Trophoblast cell (in vitro differentiated cells and primary cell): ENCODE measurements around the gene AR.
"Not testable (repeated sequence)": the region's sequence is repeated elsewhere in the genome, so short reads cannot be mapped to it uniquely, and the experiment has no call there.

ENCODE experiments used
- DNase-seq, 2 donors: peaks; one replicate each; pipeline ENCODE4 v3.0.0-alpha.2; 2016
- H2AFZ ChIP-seq: 2 replicates; pipeline ENCODE4 v1.6.1; 2013; ENCODE audit warnings: low read length, moderate library complexity, mild to moderate bottlenecking; ENCODE audit not compliant: insufficient read depth, poor library complexity
- H2AK5ac ChIP-seq: 2 replicates; pipeline ENCODE4 v1.6.1; 2013; ENCODE audit warnings: mild to moderate bottlenecking, low read length
- H2BK120ac ChIP-seq: 2 replicates; pipeline ENCODE4 v1.6.1; 2013; ENCODE audit warnings: low read length, mild to moderate bottlenecking, moderate library complexity; ENCODE audit not compliant: insufficient read depth, poor library complexity
- H2BK12ac ChIP-seq: 2 replicates; pipeline ENCODE4 v1.6.1; 2013; ENCODE audit warnings: mild to moderate bottlenecking, low read length, moderate library complexity
- H2BK5ac ChIP-seq: 2 replicates; pipeline ENCODE4 v1.6.1; 2013; ENCODE audit warnings: low read length, low read depth, moderate library complexity, mild to moderate bottlenecking; ENCODE audit not compliant: poor library complexity
- H3K14ac ChIP-seq: 2 replicates; pipeline ENCODE4 v1.6.1; 2013; ENCODE audit warnings: mild to moderate bottlenecking, low read length
- H3K18ac ChIP-seq: 2 replicates; pipeline ENCODE4 v1.6.1; 2013; ENCODE audit warnings: mild to moderate bottlenecking, low read length
- H3K23ac ChIP-seq: 2 replicates; pipeline ENCODE4 v1.6.1; 2013; ENCODE audit warnings: low read length
- H3K27ac ChIP-seq: 2 replicates; pipeline ENCODE4 v1.5.1; 2013; ENCODE audit warnings: low read depth, mild to moderate bottlenecking, inconsistent platforms, low read length, moderate library complexity
- H3K27me3 ChIP-seq: 2 replicates; pipeline ENCODE4 v1.6.1; 2013; ENCODE audit warnings: inconsistent platforms, mild to moderate bottlenecking, low read length, moderate library complexity; ENCODE audit not compliant: insufficient read depth
- H3K36me3 ChIP-seq, 2 experiments: 1 replicate in 1 of 2; 2 replicates in 1 of 2; pipeline ENCODE4 v1.6.1; 2013; ENCODE audit warnings: low read length in 2 of 2, mild to moderate bottlenecking in 2 of 2, moderate library complexity in 1 of 2; ENCODE audit not compliant: insufficient read depth in 2 of 2, control insufficient read depth in 1 of 2
- H3K4ac ChIP-seq: 2 replicates; pipeline ENCODE4 v1.6.1; 2013; ENCODE audit warnings: low read depth, mild to moderate bottlenecking, low read length, moderate library complexity
- H3K4me1 ChIP-seq, 2 experiments: 1 replicate in 1 of 2; 2 replicates in 1 of 2; pipeline ENCODE4 v1.6.1; 2013; ENCODE audit warnings: low read length in 2 of 2, mild to moderate bottlenecking in 2 of 2, moderate library complexity in 1 of 2; ENCODE audit not compliant: insufficient read depth in 2 of 2, control insufficient read depth in 1 of 2
- H3K4me2 ChIP-seq: 2 replicates; pipeline ENCODE4 v1.6.1; 2013; ENCODE audit warnings: inconsistent platforms, mild to moderate bottlenecking, low read length, moderate library complexity
- H3K4me3 ChIP-seq: 2 replicates; pipeline ENCODE4 v1.5.1; 2013; ENCODE audit warnings: mild to moderate bottlenecking, low read depth, low read length, inconsistent platforms
- H3K79me1 ChIP-seq: one replicate; pipeline ENCODE4 v1.6.1; 2013; ENCODE audit warnings: low read length
- H3K79me2 ChIP-seq: 2 replicates; pipeline ENCODE4 v1.6.1; 2013; ENCODE audit warnings: low read length, mild to moderate bottlenecking; ENCODE audit not compliant: control insufficient read depth, insufficient read depth, poor library complexity
- H3K9ac ChIP-seq: 2 replicates; pipeline ENCODE4 v1.6.1; 2013; ENCODE audit warnings: mild to moderate bottlenecking, low read length
- H3K9me3 ChIP-seq: 2 replicates; pipeline ENCODE4 v1.6.1; 2013; ENCODE audit warnings: low read depth, mild to moderate bottlenecking, control low read depth, inconsistent platforms, low read length; ENCODE audit not compliant: insufficient read depth
- H4K12ac ChIP-seq: 2 replicates; pipeline ENCODE4 v1.6.1; 2013; ENCODE audit warnings: low read depth, mild to moderate bottlenecking, low read length, moderate library complexity
- H4K8ac ChIP-seq: 2 replicates; pipeline ENCODE4 v1.6.1; 2013; ENCODE audit warnings: low read depth, mild to moderate bottlenecking, low read length, moderate library complexity
- H4K91ac ChIP-seq: one replicate; pipeline ENCODE4 v1.6.1; 2013; ENCODE audit warnings: low read depth, mild to moderate bottlenecking, low read length, moderate library complexity
- WGBS: extraction: QIAGEN DNeasy Blood & Tissue Kit; methylation state at CpG from one replicate; pipeline ENCODE4 v1.1.7; 2013; ENCODE audit warnings: missing lambda C conversion rate; ENCODE audit not compliant: insufficient read length, insufficient coverage; ENCODE audit errors: extremely low coverage; 5-methylcytosine and 5-hydroxymethylcytosine counted together

The AR gene

GRCh38 chrX:67652543-67652942, 108.7 kb downstream of the AR start:
- Histone ChIP-seq H4K12ac (no peak overlapping the region), H3K4me3 (no peak overlapping the region), H3K27me3 (no peaks in the 10 kb centered on the region), H3K18ac (no peak overlapping the region), H3K23ac (no peak overlapping the region), H3K79me1 (no peaks in the 10 kb centered on the region), H3K4ac (no peak overlapping the region), H3K79me2 (no peaks in the 10 kb centered on the region), H3K27ac (no peak overlapping the region), H4K8ac (no peak overlapping the region), H3K9me3 (no peaks in the 10 kb centered on the region), H2BK120ac (no peak overlapping the region), H3K4me2 (no peak overlapping the region), H3K4me1 (peaks cover 0 to 2% of the 10 kb centered on the region in 2 experiments), H3K14ac (no peak overlapping the region), H3K36me3 (no peaks in the 10 kb centered on the region), H2BK12ac (no peak overlapping the region), H2BK5ac (no peak overlapping the region), H4K91ac (no peak overlapping the region), H3K9ac (no peak overlapping the region), H2AK5ac (no peak overlapping the region), H2AFZ (no peak overlapping the region)
- DNase-seq = no peak

GRCh38 chrX:67654301-67654700, 110.5 kb downstream of the AR start:
- DNase-seq = no peak
- H3K14ac ChIP-seq = no peak overlapping the region
- H4K8ac ChIP-seq = no peak overlapping the region
- no peak overlapping the region for H3K23ac ChIP-seq
- H3K27ac ChIP-seq = no peak overlapping the region
- H3K18ac ChIP-seq = no peak overlapping the region
- H2AFZ ChIP-seq = no peak overlapping the region
- H3K27me3 ChIP-seq = no peaks in the 10 kb centered on the region
- no peak overlapping the region for H2BK12ac ChIP-seq
- no peak overlapping the region for H3K4ac ChIP-seq
- no peak overlapping the region for H3K4me3 ChIP-seq
- H2BK5ac ChIP-seq = no peak overlapping the region
- H3K79me2 ChIP-seq = no peaks in the 10 kb centered on the region
- H3K4me1 ChIP-seq = peaks cover 0 to 2% of the 10 kb centered on the region in 2 experiments
- H3K9ac ChIP-seq = no peak overlapping the region
- no peaks in the 10 kb centered on the region for H3K79me1 ChIP-seq
- no peaks in the 10 kb centered on the region for H3K9me3 ChIP-seq
- no peak overlapping the region for H2BK120ac ChIP-seq
- no peak overlapping the region for H3K4me2 ChIP-seq
- no peak overlapping the region for H4K91ac ChIP-seq
- H3K36me3 ChIP-seq = no peaks in the 10 kb centered on the region
- WGBS = no CpG with 5 or more reads among the region's 1 CpG
- no peak overlapping the region for H4K12ac ChIP-seq
- H2AK5ac ChIP-seq = no peak overlapping the region

GRCh38 chrX:67665583-67665982, 121.8 kb downstream of the AR start:
- H3K36me3 ChIP-seq = no peaks in the 10 kb centered on the region
- no peaks in the 10 kb centered on the region for H3K9me3 ChIP-seq
- H3K79me2 ChIP-seq = no peaks in the 10 kb centered on the region
- DNase-seq = peak; percentile 15 to 32
- no peak overlapping the region for H3K23ac ChIP-seq
- H2AFZ ChIP-seq = no peak overlapping the region
- no peak overlapping the region for H2AK5ac ChIP-seq
- H2BK12ac ChIP-seq = no peak overlapping the region
- no peak overlapping the region for H3K18ac ChIP-seq
- no peaks in the 10 kb centered on the region for H3K4me1 ChIP-seq
- no peak overlapping the region for H4K91ac ChIP-seq
- H3K4me2 ChIP-seq = no peak overlapping the region
- H2BK5ac ChIP-seq = no peak overlapping the region
- no peak overlapping the region for H3K9ac ChIP-seq
- H4K8ac ChIP-seq = no peak overlapping the region
- H3K27ac ChIP-seq = no peak overlapping the region
- no CpG with 5 or more reads among the region's 1 CpG for WGBS
- no peak overlapping the region for H3K4me3 ChIP-seq
- no peak overlapping the region for H3K4ac ChIP-seq
- no peak overlapping the region for H4K12ac ChIP-seq
- no peak overlapping the region for H2BK120ac ChIP-seq
- no peaks in the 10 kb centered on the region for H3K27me3 ChIP-seq
- H3K14ac ChIP-seq = no peak overlapping the region
- no peaks in the 10 kb centered on the region for H3K79me1 ChIP-seq

GRCh38 chrX:67670717-67671116, 126.9 kb downstream of the AR start:
- H2BK5ac ChIP-seq, H3K27me3 ChIP-seq, H3K36me3 ChIP-seq, H3K27ac ChIP-seq, H3K4me3 ChIP-seq, H3K4me2 ChIP-seq, H3K23ac ChIP-seq, H3K9ac ChIP-seq, H3K4me1 ChIP-seq, H3K9me3 ChIP-seq, H3K18ac ChIP-seq, H4K91ac ChIP-seq, H2AK5ac ChIP-seq, H2AFZ ChIP-seq, H3K79me2 ChIP-seq, H4K12ac ChIP-seq, H4K8ac ChIP-seq, DNase-seq, H3K4ac ChIP-seq, H3K79me1 ChIP-seq, H2BK120ac ChIP-seq, H3K14ac ChIP-seq, H2BK12ac ChIP-seq: not testable (repeated sequence)
- no CpG with 5 or more reads among the region's 2 CpGs for WGBS
